NCI-H69 (cell line): Measurements from ENCODE around the gene ZNF740.
"Not testable (repeated sequence)": the region's sequence is repeated elsewhere in the genome, so short reads cannot be mapped to it uniquely, and the experiment has no call there.

Source experiments
- DNase-seq: peaks from one replicate; lab custom pipeline; 2025; lab: John Stamatoyannopoulos, UW

ZNF740 gene

GRCh38 chr12:53173085-53173715 lies 7.3 kb upstream of the ZNF740 start:
- DNase-seq = no peak

- peak; percentile 97 for DNase-seq
These were observed 5.5 kb upstream of the ZNF740 start for GRCh38 chr12:53174881-53175491.

- DNase-seq = no peak
These were observed 3.8 kb upstream of the ZNF740 start for GRCh38 chr12:53176750-53177149.

- DNase-seq = not testable (repeated sequence)
These were observed 3.1 kb upstream of the ZNF740 start for GRCh38 chr12:53177447-53177846.

GRCh38 chr12:53178803-53179202 lies 1.7 kb upstream of the ZNF740 start:
- DNase-seq = not testable (repeated sequence)

GRCh38 chr12:53179687-53180219 lies 769 bp upstream of the ZNF740 start:
- peak; percentile 76 for DNase-seq

- peak; percentile 98 for DNase-seq
These were observed 566 bp downstream of the ZNF740 start for GRCh38 chr12:53180931-53181645.

GRCh38 chr12:53181935-53182334 lies 1.4 kb downstream of the ZNF740 start:
- DNase-seq = no peak

- DNase-seq = peak; percentile 78
These were observed 2.4 kb downstream of the ZNF740 start for GRCh38 chr12:53182903-53183302.

GRCh38 chr12:53184828-53185227 lies 4.3 kb downstream of the ZNF740 start:
- DNase-seq = no peak

GRCh38 chr12:53185582-53186153 lies 5.1 kb downstream of the ZNF740 start:
- DNase-seq = no peak

- DNase-seq = no peak
These were observed 6.2 kb downstream of the ZNF740 start for GRCh38 chr12:53186745-53187144.

GRCh38 chr12:53187145-53187899 lies 6.8 kb downstream of the ZNF740 start:
- DNase-seq = no peak

GRCh38 chr12:53190108-53190729 lies 9.7 kb downstream of the ZNF740 start:
- DNase-seq = peak; percentile 76

GRCh38 chr12:53191096-53191884 lies 10.8 kb downstream of the ZNF740 start:
- DNase-seq = no peak

GRCh38 chr12:53191885-53192530 lies 11.5 kb downstream of the ZNF740 start:
- DNase-seq = no peak

GRCh38 chr12:53192531-53193021 lies 12.1 kb downstream of the ZNF740 start:
- DNase-seq = no peak

GRCh38 chr12:53193040-53193439 lies 12.5 kb downstream of the ZNF740 start:
- no peak for DNase-seq

GRCh38 chr12:53193985-53194716 lies 13.6 kb downstream of the ZNF740 start:
- DNase-seq = no peak
